Psoas muscle (tissue), 8 donors: ENCODE measurements around the gene MMS22L. TPM values are rescaled to one million over a fixed set of nuclear protein-coding genes. Genes with fewer than 3 reads are reported as not detected.

Source experiments
- ATAC-seq, 4 donors: fragments of 200-7000 bp; cut with Tn5 transposase; one replicate each; pipeline ENCODE4 v1.9.1; 2020; ENCODE audit warnings: moderate library complexity in 3 of 4, mild to moderate bottlenecking in 2 of 4
- DNase-seq, 2 donors: peaks; one replicate each; pipeline ENCODE4 v3.0.0-alpha.2; 2020
- H3K27ac ChIP-seq: fragments of 200-600 bp; one replicate; pipeline ENCODE4 v1.8.0; 2022
- H3K27me3 ChIP-seq, 3 donors: fragments of 200-600 bp in 1 of 3; one replicate each; pipeline versions ENCODE4 v1.6.1 to v1.8.0; 2013 to 2022; ENCODE audit warnings: low read length in 2 of 3, mild to moderate bottlenecking in 2 of 3, moderate library complexity in 1 of 3; ENCODE audit not compliant: insufficient read depth in 3 of 3
- H3K36me3 ChIP-seq, 2 donors: fragments of 200-600 bp in 1 of 2; one replicate each; pipeline versions ENCODE4 v1.6.1 to v1.8.0; 2013 to 2022; ENCODE audit warnings: low read depth in 1 of 2, mild to moderate bottlenecking in 1 of 2, moderate library complexity in 1 of 2; ENCODE audit not compliant: insufficient read depth in 1 of 2
- H3K4me1 ChIP-seq: fragments of 200-600 bp; one replicate; pipeline ENCODE4 v1.8.0; 2022
- H3K4me3 ChIP-seq: fragments of 200-600 bp; one replicate; pipeline ENCODE4 v1.8.0; 2022; ENCODE audit warnings: mild to moderate bottlenecking
- H3K9me3 ChIP-seq: fragments of 200-600 bp; one replicate; pipeline ENCODE4 v1.8.0; 2022
- WGBS, 3 donors: extraction: QIAGEN DNeasy Blood & Tissue Kit; methylation state at CpG; one replicate each; pipeline versions ENCODE4 v1.1.6 to v1.1.7; 2013; 5-methylcytosine and 5-hydroxymethylcytosine counted together
- intact Hi-C, 2 donors: fragments of 100-400 bp; cut with DNase I; formaldehyde crosslinking; loops; one replicate each; pipeline versions ENCODE4 v1.11.0 to v1.14.2; 2022
- polyA plus RNA-seq, 3 donors: library from polyadenylated mRNA; stranded (reverse); fragments of 200-250 nt; gene quantifications; one replicate each; pipeline ENCODE4 v1.2.3, GENCODE V29; 2013
- total RNA-seq, 4 donors: library from RNA; stranded (reverse); fragmentation: NEBNext Ultra II Directional in 2 of 4; extraction: Animal tissue kit (Norgen Biotek cat#: 25700) in 2 of 4; gene quantifications; one replicate each; pipeline versions ENCODE4 v1.2.1 to v1.2.4, GENCODE V29; 2021 to 2023
- TF ChIP-seq, protein P1 (sequence below): fragments of 200-600 bp; IDR thresholded peaks from one replicate; pipeline ENCODE4 v1.8.0; 2022; ENCODE audit warnings: antibody characterized with exemption
- donor health status: healthy with polysubstance abuse.
- donor health status: DM: no; HTN: no; CAD: no; lungs with moderate emphysema.
- donor health status: Bipolar disorder and iron deficiency.
- donor health status: healthy.
- donor health status: DM: yes; HTN: yes; CAD: no.
- donor health status: DM: no; HTN: no; CAD: no.
- donor health status: DM: no; HTN: no; CAD: no.
- donor health status: DM: yes; HTN: yes; CAD: no.

The MMS22L gene
- total and polyA plus RNA-seq, 7 donors: 0.31 to 1.6 (median 1.1) TPM

DNA sequence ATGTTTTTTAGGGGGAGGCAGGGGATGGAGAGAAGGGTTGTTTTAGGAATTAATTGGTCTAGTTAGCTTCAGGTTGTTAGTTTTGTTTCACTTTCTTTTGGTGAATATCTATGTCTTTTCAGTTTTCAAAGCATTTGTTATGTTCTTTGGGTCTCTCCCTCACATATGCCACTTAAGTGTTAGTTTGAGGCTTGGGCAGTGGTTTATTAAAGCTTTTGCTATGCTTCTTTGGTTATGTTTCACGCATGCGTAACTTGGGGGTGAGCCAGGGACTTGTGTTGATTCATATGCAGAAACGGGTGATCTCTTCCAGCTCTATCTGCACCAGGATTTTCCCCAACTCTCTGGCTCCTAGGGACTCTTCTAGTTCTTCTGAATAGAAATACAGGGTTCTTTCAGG lies 11.4 kb upstream of the MMS22L start:
- Histone ChIP-seq H3K27ac (no peak overlapping the region), H3K36me3 (no peaks in the 10 kb centered on the region), H3K9me3 (no peaks in the 10 kb centered on the region), H3K4me3 (peak overlapping the region; percentile 15), H3K27me3 (peaks cover 0 to 5% (median 0%) of the 10 kb centered on the region in 3 donors), H3K4me1 (no peaks in the 10 kb centered on the region)
- ATAC-seq (no peak), DNase-seq (no peak)
- 17 to 32% (median 25%) methylated on average over 3 of the region's 3 CpGs for WGBS, 3 donors
- TF ChIP-seq, protein P1, sequence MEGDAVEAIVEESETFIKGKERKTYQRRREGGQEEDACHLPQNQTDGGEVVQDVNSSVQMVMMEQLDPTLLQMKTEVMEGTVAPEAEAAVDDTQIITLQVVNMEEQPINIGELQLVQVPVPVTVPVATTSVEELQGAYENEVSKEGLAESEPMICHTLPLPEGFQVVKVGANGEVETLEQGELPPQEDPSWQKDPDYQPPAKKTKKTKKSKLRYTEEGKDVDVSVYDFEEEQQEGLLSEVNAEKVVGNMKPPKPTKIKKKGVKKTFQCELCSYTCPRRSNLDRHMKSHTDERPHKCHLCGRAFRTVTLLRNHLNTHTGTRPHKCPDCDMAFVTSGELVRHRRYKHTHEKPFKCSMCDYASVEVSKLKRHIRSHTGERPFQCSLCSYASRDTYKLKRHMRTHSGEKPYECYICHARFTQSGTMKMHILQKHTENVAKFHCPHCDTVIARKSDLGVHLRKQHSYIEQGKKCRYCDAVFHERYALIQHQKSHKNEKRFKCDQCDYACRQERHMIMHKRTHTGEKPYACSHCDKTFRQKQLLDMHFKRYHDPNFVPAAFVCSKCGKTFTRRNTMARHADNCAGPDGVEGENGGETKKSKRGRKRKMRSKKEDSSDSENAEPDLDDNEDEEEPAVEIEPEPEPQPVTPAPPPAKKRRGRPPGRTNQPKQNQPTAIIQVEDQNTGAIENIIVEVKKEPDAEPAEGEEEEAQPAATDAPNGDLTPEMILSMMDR: no peak
- intact Hi-C loops: no loop called here

DNA sequence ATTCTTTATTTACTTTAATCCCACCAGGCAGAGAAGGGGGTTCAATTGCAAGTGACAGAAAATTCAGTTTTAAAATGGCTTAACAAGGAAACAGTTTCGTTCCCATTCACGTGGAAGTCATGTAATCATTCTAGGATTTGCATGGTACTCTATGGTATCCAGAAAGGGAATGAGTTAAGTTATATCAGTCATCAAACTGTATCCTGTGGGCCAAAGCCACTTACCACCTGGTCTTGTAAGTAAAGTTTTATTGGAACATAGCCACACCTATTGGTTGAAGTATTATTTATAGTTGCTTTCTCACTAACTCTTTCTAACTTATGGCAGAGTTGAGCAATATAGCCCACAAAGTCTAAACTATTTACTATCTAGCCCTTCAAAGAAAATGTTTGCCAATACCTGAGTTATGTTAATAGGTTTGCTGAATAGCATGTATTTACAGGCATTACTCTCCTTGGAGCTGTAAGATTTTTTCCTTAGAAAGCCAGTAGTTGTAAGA lies 10.2 kb upstream of the MMS22L start:
- peaks cover 0 to 5% (median 0%) of the 10 kb centered on the region in 3 donors for H3K27me3 ChIP-seq
- no peak overlapping the region for H3K4me3 ChIP-seq
- no peak for ATAC-seq
- intact Hi-C loops: no loop called here
- H3K27ac ChIP-seq: no peak overlapping the region
- no peaks in the 10 kb centered on the region for H3K9me3 ChIP-seq
- TF ChIP-seq, protein P1: no peak
- H3K4me1 ChIP-seq: no peaks in the 10 kb centered on the region
- H3K36me3 ChIP-seq: no peaks in the 10 kb centered on the region
- no peak for DNase-seq
- 73 to 86% (median 81%) methylated on average over 2 of the region's 2 CpGs for WGBS, 3 donors

GRCh38 chr6:97292671-97293070 lies 9.7 kb upstream of the MMS22L start:
- intact Hi-C loops: no loop called here
- H3K27ac ChIP-seq: no peak overlapping the region

DNA sequence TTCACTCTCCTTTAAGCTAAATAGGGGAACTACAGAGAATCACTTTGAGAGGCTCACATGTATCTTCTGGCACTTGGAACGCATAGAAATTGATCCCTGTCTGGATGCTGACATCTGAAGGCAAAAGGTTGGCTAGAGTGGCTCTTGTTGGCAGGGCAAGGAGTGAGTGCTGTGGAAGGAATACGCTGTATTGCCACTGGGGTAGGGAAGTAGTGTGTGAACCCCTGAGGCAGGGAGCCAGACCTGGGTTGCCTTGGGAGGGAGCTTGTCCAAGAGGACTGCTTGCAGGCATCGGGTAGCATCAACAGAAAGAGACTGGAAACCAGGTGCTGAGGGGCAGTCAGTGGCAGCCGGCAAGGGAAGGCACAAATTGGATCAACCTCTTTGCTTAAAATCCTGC lies 8.9 kb upstream of the MMS22L start:
- Histone ChIP-seq H3K27me3 (peaks cover 0 to 5% (median 0%) of the 10 kb centered on the region in 3 donors), H3K4me1 (no peaks in the 10 kb centered on the region), H3K9me3 (no peaks in the 10 kb centered on the region), H3K4me3 (no peak overlapping the region), H3K27ac (no peak overlapping the region), H3K36me3 (no peaks in the 10 kb centered on the region)
- no peak for ATAC-seq
- whole genome bisulfite sequencing, 3 donors: 58 to 86% (median 69%) methylated on average over 4 of the region's 4 CpGs
- intact Hi-C loops: no loop called here
- TF ChIP-seq, protein P1: no peak
- DNase-seq: no peak

More at GRCh38 chr6:97292671-97293070, 9.7 kb upstream of the MMS22L start:
- TF ChIP-seq, protein P1: no peak
- Histone ChIP-seq H3K36me3 (no peaks in the 10 kb centered on the region), H3K9me3 (no peaks in the 10 kb centered on the region), H3K4me1 (no peaks in the 10 kb centered on the region), H3K4me3 (no peak overlapping the region), H3K27me3 (peaks cover 0 to 5% (median 0%) of the 10 kb centered on the region in 3 donors)
- DNase-seq (no peak), ATAC-seq (no peak)
- 27 to 36% (median 33%) methylated on average over 1 of the region's 1 CpG for WGBS, 3 donors

- no peak overlapping the region for H3K4me3 ChIP-seq
- no peaks in the 10 kb centered on the region for H3K9me3 ChIP-seq
- ATAC-seq (no peak), DNase-seq (no peak)
- no peaks in the 10 kb centered on the region for H3K27me3 ChIP-seq
- H3K27ac ChIP-seq: no peak overlapping the region
- intact Hi-C loops: loop anchor here in 1 of 2 donors (10.0 kb wide), 1 partner anchor 395 kb away; the partner anchor contains the start of gene NDUFAF4
- H3K36me3 ChIP-seq: no peaks in the 10 kb centered on the region
- no peaks in the 10 kb centered on the region for H3K4me1 ChIP-seq
- TF ChIP-seq, protein P1: no peak
- 86 to 93% (median 92%) methylated on average over 4 of the region's 4 CpGs for WGBS, 3 donors
Observed at GRCh38 chr6:97289332-97289731, 6.3 kb upstream of the MMS22L start.
